RWPE1 (cell line): ENCODE results near the gene OR4C46.
"Not testable (repeated sequence)": the region's sequence is repeated elsewhere in the genome, so short reads cannot be mapped to it uniquely, and the experiment has no call there.

ENCODE experiments used
- CTCF ChIA-PET: fragments of 350-600 bp; sonication (Branson Sonifier 250); formaldehyde crosslinking; extraction: SDS; loops from one replicate; lab custom pipeline; 2021; lab: Yijun Ruan, JAX
- POLR2A ChIA-PET: fragments of 400-600 bp; formaldehyde crosslinking; extraction: SDS; loops from one replicate; lab custom pipeline; 2020; ENCODE audit warnings: antibody characterized with exemption; ENCODE audit not compliant: low non-redundant PET; lab: Yijun Ruan, JAX
- DNase-seq: peaks from one replicate; pipeline ENCODE4 v3.0.0; 2012; ENCODE audit warnings: low spot score
- H3K27ac ChIP-seq: fragments of 450-650 bp; 2 replicates; pipeline ENCODE4 v1.5.1; 2017
- TF ChIP-seq, protein P1 (sequence below): fragments of 450-650 bp; conservative IDR thresholded peaks from 2 replicates; pipeline ENCODE4 v1.5.1; 2017; ENCODE audit warnings: low read depth, mild to moderate bottlenecking

OR4C46 gene

GRCh38 chr11:54603898-54604297 lies at the start of gene OR4C46:
TSS of gene OR4C46 (minus strand) at chr11:54603998. CDS start at chr11:54603998, 0 bp downstream.
- DNase-seq: no peak

DNA sequence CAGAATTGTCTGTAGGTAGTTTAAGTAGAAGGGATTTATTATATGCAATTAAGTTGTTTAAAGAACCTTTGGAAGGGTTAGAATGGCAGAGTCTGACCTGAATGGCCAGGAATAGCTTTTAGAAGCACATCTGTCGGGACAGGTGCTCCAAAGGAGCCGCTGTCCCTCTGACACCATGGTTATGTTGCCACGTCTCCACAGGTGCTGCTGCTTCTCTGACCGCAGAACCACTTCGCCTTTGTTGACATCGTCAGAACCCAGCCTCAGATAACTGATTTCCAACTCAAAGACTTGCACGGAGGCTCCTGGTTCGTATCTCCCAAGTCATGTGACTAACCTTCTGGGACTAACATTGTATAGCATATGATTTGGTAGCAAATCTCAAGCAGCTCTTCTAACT lies 41.8 kb upstream of the OR4C46 start:
- H3K27ac ChIP-seq, DNase-seq, POLR2A ChIA-PET, CTCF ChIA-PET: not testable (repeated sequence)

More at GRCh38 chr11:54603898-54604297, at the start of gene OR4C46:
- ChIA-PET POLR2A (no interaction called here), CTCF (no interaction called here)
- H3K27ac ChIP-seq: no peak within 1 kb of the TSS
- TF ChIP-seq, protein P1, sequence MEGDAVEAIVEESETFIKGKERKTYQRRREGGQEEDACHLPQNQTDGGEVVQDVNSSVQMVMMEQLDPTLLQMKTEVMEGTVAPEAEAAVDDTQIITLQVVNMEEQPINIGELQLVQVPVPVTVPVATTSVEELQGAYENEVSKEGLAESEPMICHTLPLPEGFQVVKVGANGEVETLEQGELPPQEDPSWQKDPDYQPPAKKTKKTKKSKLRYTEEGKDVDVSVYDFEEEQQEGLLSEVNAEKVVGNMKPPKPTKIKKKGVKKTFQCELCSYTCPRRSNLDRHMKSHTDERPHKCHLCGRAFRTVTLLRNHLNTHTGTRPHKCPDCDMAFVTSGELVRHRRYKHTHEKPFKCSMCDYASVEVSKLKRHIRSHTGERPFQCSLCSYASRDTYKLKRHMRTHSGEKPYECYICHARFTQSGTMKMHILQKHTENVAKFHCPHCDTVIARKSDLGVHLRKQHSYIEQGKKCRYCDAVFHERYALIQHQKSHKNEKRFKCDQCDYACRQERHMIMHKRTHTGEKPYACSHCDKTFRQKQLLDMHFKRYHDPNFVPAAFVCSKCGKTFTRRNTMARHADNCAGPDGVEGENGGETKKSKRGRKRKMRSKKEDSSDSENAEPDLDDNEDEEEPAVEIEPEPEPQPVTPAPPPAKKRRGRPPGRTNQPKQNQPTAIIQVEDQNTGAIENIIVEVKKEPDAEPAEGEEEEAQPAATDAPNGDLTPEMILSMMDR: no peak

DNA sequence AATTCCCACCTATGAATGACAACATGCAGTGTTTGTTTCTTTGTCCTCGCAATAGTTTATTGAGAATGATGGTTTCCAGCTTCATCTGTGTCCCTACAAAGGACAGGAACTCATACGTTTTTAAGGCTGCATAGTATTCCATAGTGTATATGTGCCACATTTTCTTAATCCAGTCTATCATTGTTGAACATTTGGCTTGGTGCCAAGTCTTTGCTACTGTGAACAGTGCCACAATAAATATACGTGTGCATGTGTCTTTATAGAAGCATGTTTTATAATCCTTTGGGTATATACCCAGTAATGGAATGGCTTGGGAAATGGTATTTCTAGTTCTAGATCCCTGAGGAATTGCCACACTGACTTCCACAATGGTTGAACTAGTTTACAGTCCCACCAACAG lies 42.4 kb downstream of the OR4C46 start:
- POLR2A ChIA-PET, H3K27ac ChIP-seq, CTCF ChIA-PET, DNase-seq: not testable (repeated sequence)

- no peak for DNase-seq
- no peak overlapping the region for H3K27ac ChIP-seq
- ChIA-PET CTCF (no interaction called here), POLR2A (no interaction called here)
- TF ChIP-seq, protein P1: no peak
These were observed 44.9 kb downstream of the OR4C46 start for GRCh38 chr11:54558919-54559318.

GRCh38 chr11:54558407-54558806 lies 45.4 kb downstream of the OR4C46 start:
- DNase-seq: no peak
- ChIA-PET POLR2A (no interaction called here), CTCF (no interaction called here)
- TF ChIP-seq, protein P1: no peak
- H3K27ac ChIP-seq: no peak overlapping the region
